ENCODE data around the gene MSANTD2.

Gene MSANTD2

GRCh38 chr11:124751741-124752470 lies 48.3 kb downstream of the MSANTD2 start, which contains the start of gene VSIG2:
Gene VSIG2 (minus strand): TSS chr11:124752255. CDS start chr11:124752137, 118 bp downstream.
- no peak for DNase-seq

GRCh38 chr11:124751391-124751740 lies 48.8 kb downstream of the MSANTD2 start:
- no peak for DNase-seq

DNA sequence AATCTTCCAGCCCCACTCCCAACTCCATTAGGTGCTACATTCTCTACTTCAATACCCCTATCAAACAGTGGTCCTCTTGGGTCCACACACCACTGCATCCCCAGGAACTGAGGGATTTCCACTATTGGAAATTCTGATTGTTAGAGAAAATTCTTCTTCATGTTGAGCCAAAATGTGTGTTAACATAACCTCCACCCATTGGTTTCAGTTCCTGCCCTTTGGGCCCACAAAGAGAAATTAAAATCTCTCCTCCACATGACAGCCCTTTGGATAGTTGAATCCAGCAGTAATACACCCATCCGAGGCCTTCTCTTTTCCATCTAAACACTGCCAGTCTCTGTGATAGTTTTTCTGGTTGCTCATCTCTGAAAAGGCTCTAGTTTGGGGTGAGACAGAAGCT lies 50.3 kb downstream of the MSANTD2 start:
- DNase-seq, result no peak

- no peak for DNase-seq
These were observed 51.5 kb downstream of the MSANTD2 start for GRCh38 chr11:124748481-124749343.

DNA sequence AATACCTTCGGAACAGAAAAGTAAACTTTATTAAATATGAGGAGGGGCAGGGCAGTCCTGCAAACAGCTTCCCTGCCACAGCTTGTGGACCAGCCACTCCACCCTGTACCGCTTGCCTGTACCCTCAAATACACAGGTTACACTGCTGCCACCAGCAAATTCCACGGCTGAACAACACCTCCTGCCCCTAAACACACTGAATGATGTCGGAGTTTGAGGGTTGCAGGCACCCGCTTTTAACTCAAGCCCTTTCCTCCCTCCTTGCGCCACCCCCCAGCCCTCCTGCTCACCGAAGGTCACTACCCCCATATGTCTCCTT lies 52.1 kb downstream of the MSANTD2 start:
- DNase-seq, result no peak

DNA sequence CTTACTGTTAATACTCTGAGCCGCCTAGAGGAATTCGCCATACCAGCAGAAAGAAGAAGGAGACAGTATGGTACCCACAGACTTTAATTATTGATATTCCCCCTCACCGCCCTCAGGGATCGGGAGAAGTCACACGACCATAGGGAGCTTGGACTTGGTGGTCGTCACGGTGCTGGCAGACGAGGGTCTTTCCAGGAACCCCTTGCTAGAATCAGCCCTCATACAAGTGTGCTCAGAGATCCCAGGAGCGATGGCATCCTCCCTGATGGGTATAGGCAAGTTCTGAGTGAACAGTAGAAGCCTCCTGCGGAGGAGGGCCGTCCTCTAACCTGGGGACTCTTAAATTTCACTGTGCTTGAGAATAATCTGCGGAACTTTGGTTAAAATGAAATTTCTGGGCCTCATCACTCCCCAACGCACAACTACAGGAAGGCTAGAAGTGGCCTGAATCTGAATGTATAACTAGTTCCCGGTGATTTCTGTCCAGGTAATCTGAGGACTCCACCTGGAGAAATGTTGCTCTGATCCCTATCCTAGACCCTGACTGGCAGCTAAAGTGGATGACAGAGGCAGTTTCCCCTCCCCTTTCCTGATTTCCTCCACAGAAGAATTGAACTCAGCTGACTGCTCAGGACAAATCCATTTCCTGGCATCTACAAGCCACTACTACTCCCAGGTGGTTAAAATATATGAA lies 52.7 kb downstream of the MSANTD2 start:
- no peak for DNase-seq

- DNase-seq, result no peak
These were observed 53.5 kb downstream of the MSANTD2 start for GRCh38 chr11:124746621-124747243.

DNA sequence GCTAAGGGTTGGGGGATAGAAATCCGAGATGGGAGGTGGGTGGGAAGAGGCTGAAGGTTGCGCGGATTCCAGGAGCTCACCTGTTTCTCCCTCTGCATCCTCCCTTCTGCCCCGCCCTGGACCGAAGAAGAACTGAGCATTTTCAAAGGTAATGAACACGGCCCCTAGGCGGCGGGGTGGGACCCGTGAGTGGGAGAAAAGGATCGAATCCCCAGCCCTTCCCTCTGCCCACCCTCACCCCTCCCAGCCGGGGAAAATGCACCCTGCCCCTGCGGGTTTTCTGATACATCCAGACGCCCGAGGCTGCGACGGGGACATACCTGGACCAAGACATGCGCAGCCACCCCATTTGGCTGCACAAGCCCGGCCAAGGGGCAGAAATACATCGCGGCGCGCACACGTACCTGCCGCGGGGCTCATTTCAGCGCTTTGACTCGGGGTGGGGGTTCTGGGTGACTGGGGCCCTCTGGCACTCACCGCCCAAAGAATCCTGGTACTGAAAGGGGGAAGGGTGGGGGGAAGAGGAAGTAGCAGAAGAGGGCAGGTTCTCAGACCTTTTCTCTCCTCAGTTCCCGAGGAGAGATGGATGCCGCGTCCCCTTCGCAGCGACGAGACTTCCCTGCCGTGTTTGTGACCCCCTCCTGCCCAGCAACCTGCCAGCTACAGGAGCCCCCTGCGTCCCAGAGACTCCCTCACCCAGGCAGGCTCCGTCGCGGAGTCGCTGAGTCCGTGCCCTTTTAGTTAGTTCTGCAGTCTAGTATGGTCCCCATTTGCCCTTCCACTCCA lies 54.2 kb downstream of the MSANTD2 start:
- no peak for DNase-seq

- no peak for DNase-seq
These were observed 54.9 kb downstream of the MSANTD2 start for GRCh38 chr11:124745270-124745834.

- no peak for DNase-seq
These were observed 57.2 kb downstream of the MSANTD2 start for GRCh38 chr11:124743050-124743449.

GRCh38 chr11:124742555-124742954 lies 57.7 kb downstream of the MSANTD2 start:
- DNase-seq, result no peak

DNA sequence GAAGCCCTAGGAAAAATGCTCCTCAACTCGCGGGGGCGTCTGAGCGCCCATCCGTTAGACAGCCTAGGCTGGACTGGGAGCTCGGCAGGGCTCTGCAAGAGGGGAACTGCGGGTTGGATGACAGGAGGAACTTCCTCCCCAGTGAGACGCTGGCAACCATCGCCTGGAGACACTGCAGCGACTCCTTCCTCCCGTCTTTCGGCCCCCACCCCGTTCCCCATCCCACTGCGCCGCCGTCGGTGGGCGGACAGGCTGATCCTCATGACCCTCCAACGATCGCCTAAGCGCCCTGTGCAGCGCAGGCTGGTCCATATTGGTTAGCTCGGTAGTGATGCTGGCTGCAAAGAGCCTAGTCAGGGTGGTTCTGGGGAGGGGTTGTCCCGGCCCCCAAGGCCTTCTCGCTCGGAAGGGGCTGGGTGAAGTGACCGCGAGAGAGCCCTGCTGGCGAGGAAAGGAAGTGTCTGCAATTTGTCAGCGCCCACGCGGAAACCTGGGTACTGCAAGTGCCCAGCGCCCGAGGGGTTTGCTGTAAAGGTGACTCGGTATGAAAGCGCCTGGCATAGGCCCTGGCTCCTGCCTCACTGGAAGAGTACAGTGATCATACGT lies 59.8 kb downstream of the MSANTD2 start:
- peak; percentile 20 for DNase-seq

DNA sequence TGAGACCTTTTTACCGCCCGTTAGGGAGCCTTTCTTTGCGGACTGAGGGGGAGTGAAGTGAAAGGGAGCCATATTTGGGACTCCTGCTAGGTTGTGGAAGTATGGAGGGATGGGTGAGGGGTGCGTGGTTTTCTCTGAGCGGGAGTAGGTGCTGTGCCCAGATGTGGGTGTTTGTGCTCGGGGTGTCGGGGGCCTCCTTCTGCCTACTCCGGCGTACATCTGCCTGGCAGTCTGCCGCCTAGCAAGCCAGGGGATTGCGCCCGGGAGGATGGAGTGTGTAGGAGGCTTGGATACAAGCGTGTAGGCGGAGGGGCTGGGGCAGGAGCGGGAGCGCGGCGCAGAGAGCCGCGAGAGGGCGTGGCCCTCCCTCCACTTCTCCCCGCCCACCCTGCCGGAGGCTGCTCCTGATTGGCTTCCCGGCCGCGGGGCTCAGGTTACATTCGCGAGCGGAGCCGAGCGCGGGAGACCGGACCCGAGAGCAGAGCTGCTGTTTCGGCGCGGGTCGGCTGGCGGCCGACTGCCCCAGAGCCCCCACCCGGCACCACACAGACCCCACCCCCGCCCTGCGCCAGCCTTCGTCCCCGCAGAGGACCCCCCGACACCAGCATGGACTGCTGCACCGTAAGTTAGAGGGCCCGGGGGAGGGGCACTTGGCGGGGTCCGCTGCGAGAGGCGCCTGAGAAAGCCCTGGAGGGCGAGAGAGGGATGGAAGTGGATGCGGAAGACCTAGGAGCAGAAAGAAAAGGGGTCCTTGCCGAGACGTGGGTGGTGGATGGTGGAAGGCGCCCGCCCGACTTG lies 60.5 kb downstream of the MSANTD2 start, which contains the start of gene NRGN:
Gene NRGN, plus strand, starts transcription at position 464 of the 798 bp plus-strand sequence. Its CDS starts 143 bp downstream, at position 607.
- peak; percentile 84 for DNase-seq

- no peak for DNase-seq
These were observed 61.3 kb downstream of the MSANTD2 start for GRCh38 chr11:124738713-124739478.

GRCh38 chr11:124737638-124738305 lies 62.4 kb downstream of the MSANTD2 start:
- DNase-seq, result no peak

GRCh38 chr11:124736736-124737135 lies 63.5 kb downstream of the MSANTD2 start:
- no peak for DNase-seq

DNA sequence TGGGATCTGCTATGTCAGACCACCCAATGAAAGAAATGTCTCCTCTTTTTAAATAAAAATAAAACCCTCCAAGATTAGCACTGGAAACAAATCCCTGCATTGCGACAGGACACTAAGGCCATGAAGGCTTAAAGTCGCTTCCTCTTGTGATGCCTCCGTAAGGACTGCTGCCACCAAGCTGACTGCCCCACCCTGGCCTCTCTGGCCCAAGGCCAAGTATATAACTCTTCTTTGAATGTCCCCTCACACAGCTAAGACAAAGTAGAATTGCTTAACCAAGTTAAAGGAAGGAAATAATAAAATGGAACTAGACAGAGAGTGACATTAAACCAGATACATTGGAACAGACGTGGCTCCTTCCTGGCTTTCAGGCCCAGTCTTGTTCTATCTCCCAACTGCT lies 68.0 kb downstream of the MSANTD2 start:
- DNase-seq, result no peak

- DNase-seq, result no peak
These were observed 70.6 kb downstream of the MSANTD2 start for GRCh38 chr11:124729571-124729970.

DNA sequence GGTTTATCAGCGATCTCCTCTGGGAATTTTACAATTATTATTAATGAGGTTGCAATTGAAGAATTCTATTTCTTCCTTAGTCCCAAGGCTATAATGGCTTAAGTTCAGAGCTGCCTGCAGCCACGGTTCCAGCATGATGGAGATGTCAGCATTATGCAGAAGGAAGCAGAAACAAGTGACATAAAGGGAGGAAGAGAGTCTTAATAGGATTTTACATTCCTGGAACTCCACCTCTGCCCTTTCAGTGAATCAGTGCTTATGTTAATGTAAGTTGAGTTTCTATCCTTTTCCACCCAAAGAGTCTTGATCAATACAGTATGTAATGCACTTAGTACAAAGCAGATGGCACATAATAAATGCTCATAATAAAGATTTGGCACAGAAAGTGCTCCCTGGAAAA lies 72.1 kb downstream of the MSANTD2 start:
- no peak for DNase-seq
